Panc1 (cell line): ENCODE results near the gene EHD4. TPM values are rescaled to one million over a fixed set of nuclear protein-coding genes. Genes with fewer than 3 reads are reported as not detected.

Source experiments
- ATAC-seq: fragments of 200-7000 bp; cut with Tn5 transposase; 2 replicates; pipeline ENCODE4 v1.9.1; 2020; ENCODE audit warnings: mild to moderate bottlenecking, moderate library complexity
- BruUV-seq: library from RNA; stranded (reverse); fragments of 400-500 nt; replicated peaks from 2 replicates; lab custom pipeline; 2021; lab: Mats Ljungman, UMichigan
- CTCF ChIA-PET: fragments of 300-600 bp; sonication (Branson Sonifier 250); formaldehyde crosslinking; loops from one replicate; lab custom pipeline; 2022; ENCODE audit warnings: antibody characterized with exemption; lab: Charles Lee
- POLR2A ChIA-PET: fragments of 300-600 bp; sonication (Branson Sonifier 250); formaldehyde crosslinking; loops from one replicate; lab custom pipeline; 2022; ENCODE audit warnings: antibody characterized with exemption; lab: Charles Lee
- DNase-seq: peaks from one replicate; pipeline ENCODE4 v3.0.0-alpha.2; 2010; ENCODE audit warnings: low read depth, low spot score
- H3K27ac ChIP-seq: 2 replicates; pipeline ENCODE4 v1.5.1; 2011; ENCODE audit warnings: mild to moderate bottlenecking, low read length, inconsistent platforms
- H3K27me3 ChIP-seq: fragments of 200-500 bp; sonication (Bioruptor generic); 2 replicates; pipeline ENCODE4 v1.6.0; 2014; ENCODE audit warnings: low read length, inconsistent platforms; ENCODE audit not compliant: control insufficient read depth, insufficient read depth
- H3K36me3 ChIP-seq: fragments of 200-500 bp; sonication (Bioruptor generic); 2 replicates; pipeline ENCODE4 v1.5.1; 2014; ENCODE audit warnings: inconsistent platforms, mild to moderate bottlenecking, low read length, moderate library complexity; ENCODE audit not compliant: control insufficient read depth, insufficient read depth
- H3K4me1 ChIP-seq: 2 replicates; pipeline ENCODE4 v1.5.1; 2011; ENCODE audit warnings: inconsistent platforms, mild to moderate bottlenecking, low read length, moderate library complexity; ENCODE audit not compliant: control insufficient read depth, insufficient read depth
- H3K4me3 ChIP-seq, 2 experiments: 2 replicates each; pipeline ENCODE4 v1.5.1; 2011 to 2012; ENCODE audit warnings: low read depth in 2 of 2, low read length in 2 of 2, mild to moderate bottlenecking in 2 of 2, inconsistent platforms in 1 of 2, moderate library complexity in 1 of 2
- H3K9me3 ChIP-seq: fragments of 200-500 bp; sonication (Bioruptor generic); 2 replicates; pipeline ENCODE4 v1.5.1; 2014; ENCODE audit warnings: low read depth, mild to moderate bottlenecking, inconsistent platforms, low read length, moderate library complexity; ENCODE audit not compliant: control insufficient read depth, insufficient read depth
- POLR2AphosphoS5 ChIP-seq: IDR thresholded peaks from 2 replicates; pipeline ENCODE4 v1.6.1; 2012; ENCODE audit warnings: mild to moderate bottlenecking, low read depth, low read length, moderate library complexity
- SIN3A ChIP-seq: IDR thresholded peaks from 2 replicates; pipeline ENCODE4 v1.6.1; 2012; ENCODE audit warnings: low read depth, mild to moderate bottlenecking, low read length, moderate library complexity, borderline replicate concordance; ENCODE audit not compliant: insufficient read depth
- TCF7L2 ChIP-seq: IDR thresholded peaks from 2 replicates; pipeline ENCODE4 v1.6.1; 2011; ENCODE audit warnings: mild to moderate bottlenecking, low read depth, low read length, inconsistent platforms
- in situ Hi-C: cut with HindIII; loops from 2 replicates; pipeline ENCODE4 v1.10.0; 2016; ENCODE audit warnings: low sequenced_read_pairs, low pct_unique_long_range_greater_than_20kb
- intact Hi-C: fragments of 100-400 bp; cut with micrococcal nuclease; formaldehyde crosslinking; loops from one replicate; pipeline ENCODE4 v1.10.0; 2022; ENCODE audit not compliant: unreplicated experiment
- total RNA-seq: library from RNA; stranded (reverse); gene quantifications from one replicate; pipeline ENCODE4 v1.2.1, GENCODE V29; 2021; ENCODE audit not compliant: unreplicated experiment
- TF ChIP-seq, protein P1 (sequence below): fragments of 450-650 bp; IDR thresholded peaks from 2 replicates; pipeline ENCODE4 v1.5.1; 2017; ENCODE audit warnings: mild to moderate bottlenecking
- TF ChIP-seq, protein P2 (sequence below), 2 experiments: IDR thresholded peaks; 2 replicates each; pipeline ENCODE4 v1.6.1; 2011 to 2012; ENCODE audit warnings: low read depth in 2 of 2, control low read depth in 1 of 2, low read length in 1 of 2, mild to moderate bottlenecking in 1 of 2, moderate library complexity in 1 of 2; ENCODE audit not compliant: insufficient read depth in 1 of 2

EHD4 gene
- total RNA-seq, 1 experiment from 2014 or later: 43.2 TPM

DNA sequence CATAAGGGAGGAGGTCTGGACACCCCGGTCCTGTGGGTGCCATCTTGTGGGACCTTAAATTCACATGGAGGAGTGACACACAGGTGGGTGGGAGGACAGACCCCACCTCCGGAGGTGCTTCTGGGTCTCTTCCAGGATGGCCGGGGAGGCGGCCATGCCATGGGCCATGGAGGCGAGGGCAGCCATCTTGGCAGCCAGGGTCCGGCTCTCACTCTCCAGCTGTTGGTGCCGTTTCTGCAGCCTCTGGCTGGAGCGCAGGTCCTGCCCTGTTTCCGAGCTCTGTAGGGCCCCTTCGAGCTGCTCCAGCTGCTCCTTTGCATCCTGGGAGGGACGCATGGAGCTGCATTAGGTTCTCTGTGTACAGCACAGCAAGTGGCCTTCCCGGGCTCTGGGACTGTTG lies 97.6 kb downstream of the EHD4 start:
- in situ Hi-C loops: no loop called here
- BruUV-seq: no TSS peak
- Histone ChIP-seq H3K4me3 (no peak overlapping the region), H3K9me3 (no peaks in the 10 kb centered on the region), H3K36me3 (no peaks in the 10 kb centered on the region), H3K27me3 (no peaks in the 10 kb centered on the region), H3K27ac (no peak overlapping the region), H3K4me1 (peaks cover 9% of the 10 kb centered on the region; the same call in 1 of the 2 replicates)
- DNase-seq: no peak
- POLR2A ChIA-PET: no interaction called here
- TF ChIP-seq, protein P1, sequence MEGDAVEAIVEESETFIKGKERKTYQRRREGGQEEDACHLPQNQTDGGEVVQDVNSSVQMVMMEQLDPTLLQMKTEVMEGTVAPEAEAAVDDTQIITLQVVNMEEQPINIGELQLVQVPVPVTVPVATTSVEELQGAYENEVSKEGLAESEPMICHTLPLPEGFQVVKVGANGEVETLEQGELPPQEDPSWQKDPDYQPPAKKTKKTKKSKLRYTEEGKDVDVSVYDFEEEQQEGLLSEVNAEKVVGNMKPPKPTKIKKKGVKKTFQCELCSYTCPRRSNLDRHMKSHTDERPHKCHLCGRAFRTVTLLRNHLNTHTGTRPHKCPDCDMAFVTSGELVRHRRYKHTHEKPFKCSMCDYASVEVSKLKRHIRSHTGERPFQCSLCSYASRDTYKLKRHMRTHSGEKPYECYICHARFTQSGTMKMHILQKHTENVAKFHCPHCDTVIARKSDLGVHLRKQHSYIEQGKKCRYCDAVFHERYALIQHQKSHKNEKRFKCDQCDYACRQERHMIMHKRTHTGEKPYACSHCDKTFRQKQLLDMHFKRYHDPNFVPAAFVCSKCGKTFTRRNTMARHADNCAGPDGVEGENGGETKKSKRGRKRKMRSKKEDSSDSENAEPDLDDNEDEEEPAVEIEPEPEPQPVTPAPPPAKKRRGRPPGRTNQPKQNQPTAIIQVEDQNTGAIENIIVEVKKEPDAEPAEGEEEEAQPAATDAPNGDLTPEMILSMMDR: no peak
- TF ChIP-seq TCF7L2 (no peak), POLR2AphosphoS5 (no peak), SIN3A (no peak)
- TF ChIP-seq, protein P2, sequence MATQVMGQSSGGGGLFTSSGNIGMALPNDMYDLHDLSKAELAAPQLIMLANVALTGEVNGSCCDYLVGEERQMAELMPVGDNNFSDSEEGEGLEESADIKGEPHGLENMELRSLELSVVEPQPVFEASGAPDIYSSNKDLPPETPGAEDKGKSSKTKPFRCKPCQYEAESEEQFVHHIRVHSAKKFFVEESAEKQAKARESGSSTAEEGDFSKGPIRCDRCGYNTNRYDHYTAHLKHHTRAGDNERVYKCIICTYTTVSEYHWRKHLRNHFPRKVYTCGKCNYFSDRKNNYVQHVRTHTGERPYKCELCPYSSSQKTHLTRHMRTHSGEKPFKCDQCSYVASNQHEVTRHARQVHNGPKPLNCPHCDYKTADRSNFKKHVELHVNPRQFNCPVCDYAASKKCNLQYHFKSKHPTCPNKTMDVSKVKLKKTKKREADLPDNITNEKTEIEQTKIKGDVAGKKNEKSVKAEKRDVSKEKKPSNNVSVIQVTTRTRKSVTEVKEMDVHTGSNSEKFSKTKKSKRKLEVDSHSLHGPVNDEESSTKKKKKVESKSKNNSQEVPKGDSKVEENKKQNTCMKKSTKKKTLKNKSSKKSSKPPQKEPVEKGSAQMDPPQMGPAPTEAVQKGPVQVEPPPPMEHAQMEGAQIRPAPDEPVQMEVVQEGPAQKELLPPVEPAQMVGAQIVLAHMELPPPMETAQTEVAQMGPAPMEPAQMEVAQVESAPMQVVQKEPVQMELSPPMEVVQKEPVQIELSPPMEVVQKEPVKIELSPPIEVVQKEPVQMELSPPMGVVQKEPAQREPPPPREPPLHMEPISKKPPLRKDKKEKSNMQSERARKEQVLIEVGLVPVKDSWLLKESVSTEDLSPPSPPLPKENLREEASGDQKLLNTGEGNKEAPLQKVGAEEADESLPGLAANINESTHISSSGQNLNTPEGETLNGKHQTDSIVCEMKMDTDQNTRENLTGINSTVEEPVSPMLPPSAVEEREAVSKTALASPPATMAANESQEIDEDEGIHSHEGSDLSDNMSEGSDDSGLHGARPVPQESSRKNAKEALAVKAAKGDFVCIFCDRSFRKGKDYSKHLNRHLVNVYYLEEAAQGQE (IDR thresholded peaks at IDR 0.05; ENCODE audit: insufficient read depth in 1 of 2, low read depth in 2 of 2, low read length in 1 of 2): no peak
- intact Hi-C loops: no loop called here
- ATAC-seq: no peak
- CTCF ChIA-PET: no interaction called here

DNA sequence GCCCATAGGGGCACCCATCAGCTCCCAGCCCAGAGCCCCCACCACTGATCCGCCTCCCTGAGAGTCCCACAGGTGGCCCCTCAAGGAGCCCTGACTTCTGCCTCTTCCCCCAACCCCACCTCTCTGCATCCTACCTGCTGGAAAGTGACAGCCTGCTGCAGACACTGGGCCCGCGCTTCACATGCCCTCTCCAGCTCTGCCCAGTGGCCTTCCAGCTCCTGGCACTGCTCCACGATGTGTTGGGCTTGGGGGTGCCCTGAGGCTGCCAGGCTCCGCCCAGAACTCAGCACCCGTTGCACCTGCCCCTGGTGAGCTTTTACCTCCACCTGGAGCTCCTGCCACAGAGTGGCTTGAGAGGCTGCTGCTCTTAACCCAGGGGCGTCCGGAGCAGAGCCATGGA lies 98.6 kb downstream of the EHD4 start:
- CTCF ChIA-PET: no interaction called here
- H3K9me3 ChIP-seq: no peaks in the 10 kb centered on the region
- in situ Hi-C loops (no loop called here), intact Hi-C loops (no loop called here)
- peaks cover 9% of the 10 kb centered on the region; the same call in 1 of the 2 replicates for H3K4me1 ChIP-seq
- DNase-seq: no peak
- no TSS peak for BruUV-seq
- H3K27me3 ChIP-seq: no peaks in the 10 kb centered on the region
- POLR2A ChIA-PET: no interaction called here
- H3K27ac ChIP-seq: no peak overlapping the region
- H3K36me3 ChIP-seq: no peaks in the 10 kb centered on the region
- no peak for ATAC-seq
- H3K4me3 ChIP-seq: no peak overlapping the region
- TF ChIP-seq POLR2AphosphoS5: no peak
- TF ChIP-seq TCF7L2: no peak
- TF ChIP-seq, protein P1: no peak
- TF ChIP-seq SIN3A: no peak
- TF ChIP-seq, protein P2 (IDR thresholded peaks at IDR 0.05; ENCODE audit: insufficient read depth in 1 of 2, low read depth in 2 of 2, low read length in 1 of 2): no peak
